Measurements from ENCODE around the gene SHQ1. TPM values are rescaled to one million over a fixed set of nuclear protein-coding genes. Genes with fewer than 3 reads are reported as not detected.

SHQ1 gene
- total RNA-seq, 1 donor from 2014 or later, result 22.0 TPM

DNA sequence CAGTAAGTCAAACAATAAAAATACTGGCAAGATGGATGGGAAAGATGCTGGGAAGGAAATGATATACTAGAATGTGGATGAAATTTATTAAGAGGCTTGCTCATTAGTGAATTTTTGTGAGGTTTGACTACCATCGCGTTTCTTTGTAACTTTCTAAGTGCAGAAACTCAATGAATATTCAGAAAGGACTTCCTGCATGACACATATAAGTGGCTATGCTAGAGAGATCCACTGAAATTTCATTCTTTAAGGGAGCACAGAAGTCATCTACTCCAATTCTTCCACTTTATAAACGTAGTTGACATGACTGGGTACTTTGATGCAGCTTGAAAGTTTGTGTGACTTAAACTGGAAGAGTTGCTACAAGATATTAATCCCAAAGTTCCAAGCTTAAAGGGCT is 88.0 kb downstream of the SHQ1 start:
- no peaks in the 10 kb centered on the region for H3K27me3 Mint-ChIP-seq (ENCODE audit: low read depth)
- TF ChIP-seq, protein P1, sequence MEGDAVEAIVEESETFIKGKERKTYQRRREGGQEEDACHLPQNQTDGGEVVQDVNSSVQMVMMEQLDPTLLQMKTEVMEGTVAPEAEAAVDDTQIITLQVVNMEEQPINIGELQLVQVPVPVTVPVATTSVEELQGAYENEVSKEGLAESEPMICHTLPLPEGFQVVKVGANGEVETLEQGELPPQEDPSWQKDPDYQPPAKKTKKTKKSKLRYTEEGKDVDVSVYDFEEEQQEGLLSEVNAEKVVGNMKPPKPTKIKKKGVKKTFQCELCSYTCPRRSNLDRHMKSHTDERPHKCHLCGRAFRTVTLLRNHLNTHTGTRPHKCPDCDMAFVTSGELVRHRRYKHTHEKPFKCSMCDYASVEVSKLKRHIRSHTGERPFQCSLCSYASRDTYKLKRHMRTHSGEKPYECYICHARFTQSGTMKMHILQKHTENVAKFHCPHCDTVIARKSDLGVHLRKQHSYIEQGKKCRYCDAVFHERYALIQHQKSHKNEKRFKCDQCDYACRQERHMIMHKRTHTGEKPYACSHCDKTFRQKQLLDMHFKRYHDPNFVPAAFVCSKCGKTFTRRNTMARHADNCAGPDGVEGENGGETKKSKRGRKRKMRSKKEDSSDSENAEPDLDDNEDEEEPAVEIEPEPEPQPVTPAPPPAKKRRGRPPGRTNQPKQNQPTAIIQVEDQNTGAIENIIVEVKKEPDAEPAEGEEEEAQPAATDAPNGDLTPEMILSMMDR (IDR thresholded peaks at IDR 0.05; ENCODE audit: unreplicated experiment), result no peak

DNA sequence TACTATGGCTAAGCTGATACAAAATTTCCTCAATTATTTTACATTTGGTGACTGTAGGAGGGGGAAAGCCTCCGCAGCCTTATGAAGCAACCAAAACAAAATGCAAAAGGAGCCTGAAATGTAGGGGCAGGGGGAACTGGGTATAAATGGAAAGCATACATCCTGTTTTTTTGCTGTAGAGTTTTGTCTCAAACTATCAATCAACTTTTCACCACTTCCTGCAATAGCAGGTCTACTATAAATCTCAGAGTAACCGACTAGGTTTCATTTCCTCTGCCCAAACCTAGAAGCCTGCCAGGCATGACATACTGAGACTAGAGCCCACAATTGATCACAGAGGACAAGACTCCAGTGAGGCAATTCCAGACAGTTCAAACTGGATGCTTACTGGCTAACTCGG is 91.3 kb downstream of the SHQ1 start:
- Mint-ChIP-seq H3K36me3 (peaks cover 5% of the 10 kb centered on the region), H3K4me1 (peaks cover 3% of the 10 kb centered on the region), H3K4me3 (no peak overlapping the region), H3K9me3 (no peaks in the 10 kb centered on the region), H3K27ac (no peak overlapping the region), H3K27me3 (ENCODE audit: low read depth) (no peaks in the 10 kb centered on the region)
- DNase-seq (ENCODE audit: low spot score in 2 of 2, unreplicated experiment in 2 of 2), result no peak
- TF ChIP-seq, protein P1 (IDR thresholded peaks at IDR 0.05; ENCODE audit: unreplicated experiment), result no peak

More for the DNA sequence above, 88.0 kb downstream of the SHQ1 start:
- H3K9me3 Mint-ChIP-seq, result no peaks in the 10 kb centered on the region
- no peak for DNase-seq (ENCODE audit: low spot score in 2 of 2, unreplicated experiment in 2 of 2)
- no peak overlapping the region for H3K4me3 Mint-ChIP-seq
- peaks cover 3% of the 10 kb centered on the region for H3K4me1 Mint-ChIP-seq
- H3K27ac Mint-ChIP-seq, result no peak overlapping the region
- H3K36me3 Mint-ChIP-seq, result no peaks in the 10 kb centered on the region

DNA sequence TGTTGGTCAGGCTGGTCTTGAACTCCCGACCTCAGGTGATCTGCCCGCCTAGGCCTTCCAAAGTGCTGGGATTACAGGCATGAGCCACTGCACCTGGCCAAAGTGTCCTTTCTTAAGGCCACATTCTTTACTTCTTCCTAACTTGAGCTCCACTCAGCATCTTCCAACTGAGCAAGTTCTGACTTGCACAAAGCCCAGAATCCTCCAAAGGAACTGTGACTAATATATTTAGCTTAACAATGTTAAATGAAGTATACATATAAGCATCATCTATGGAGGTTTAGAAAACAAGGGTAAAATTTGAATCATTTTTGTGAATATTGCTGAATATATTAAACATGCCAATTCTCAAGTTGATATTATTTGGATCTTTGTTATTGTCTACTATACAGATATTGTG is 93.7 kb downstream of the SHQ1 start:
- TF ChIP-seq, protein P1 (IDR thresholded peaks at IDR 0.05; ENCODE audit: unreplicated experiment), result no peak
- Mint-ChIP-seq H3K4me3 (no peak overlapping the region), H3K27me3 (ENCODE audit: low read depth) (no peaks in the 10 kb centered on the region), H3K27ac (no peak overlapping the region), H3K9me3 (no peaks in the 10 kb centered on the region), H3K36me3 (peaks cover 6% of the 10 kb centered on the region), H3K4me1 (peaks cover 10% of the 10 kb centered on the region)
- no peak for DNase-seq (ENCODE audit: low spot score in 2 of 2, unreplicated experiment in 2 of 2)

DNA sequence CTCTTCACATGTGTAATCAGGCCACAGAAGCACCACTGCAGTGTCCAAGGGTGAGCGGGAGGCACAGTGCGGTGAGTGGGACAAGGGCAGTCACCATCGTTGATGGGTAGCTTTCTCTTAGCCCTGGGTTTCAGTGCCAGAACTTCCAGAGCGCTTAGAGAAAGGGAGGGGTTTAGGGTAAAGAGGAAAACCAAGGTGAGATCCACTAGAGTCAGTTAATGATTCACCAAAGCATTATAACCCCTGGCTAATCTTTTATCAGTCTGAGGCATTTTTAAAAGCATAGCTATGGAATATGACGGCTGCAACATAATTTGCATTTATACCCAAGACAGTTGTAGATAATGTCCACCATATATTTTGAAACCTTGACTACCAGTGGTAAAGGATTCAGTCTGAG is 94.8 kb downstream of the SHQ1 start:
- Mint-ChIP-seq H3K27me3 (ENCODE audit: low read depth) (no peaks in the 10 kb centered on the region), H3K27ac (no peak overlapping the region), H3K4me3 (no peak overlapping the region), H3K36me3 (peaks cover 6% of the 10 kb centered on the region), H3K9me3 (no peaks in the 10 kb centered on the region), H3K4me1 (peaks cover 10% of the 10 kb centered on the region)
- TF ChIP-seq, protein P1 (IDR thresholded peaks at IDR 0.05; ENCODE audit: unreplicated experiment), result no peak
- no peak for DNase-seq (ENCODE audit: low spot score in 2 of 2, unreplicated experiment in 2 of 2)

DNA sequence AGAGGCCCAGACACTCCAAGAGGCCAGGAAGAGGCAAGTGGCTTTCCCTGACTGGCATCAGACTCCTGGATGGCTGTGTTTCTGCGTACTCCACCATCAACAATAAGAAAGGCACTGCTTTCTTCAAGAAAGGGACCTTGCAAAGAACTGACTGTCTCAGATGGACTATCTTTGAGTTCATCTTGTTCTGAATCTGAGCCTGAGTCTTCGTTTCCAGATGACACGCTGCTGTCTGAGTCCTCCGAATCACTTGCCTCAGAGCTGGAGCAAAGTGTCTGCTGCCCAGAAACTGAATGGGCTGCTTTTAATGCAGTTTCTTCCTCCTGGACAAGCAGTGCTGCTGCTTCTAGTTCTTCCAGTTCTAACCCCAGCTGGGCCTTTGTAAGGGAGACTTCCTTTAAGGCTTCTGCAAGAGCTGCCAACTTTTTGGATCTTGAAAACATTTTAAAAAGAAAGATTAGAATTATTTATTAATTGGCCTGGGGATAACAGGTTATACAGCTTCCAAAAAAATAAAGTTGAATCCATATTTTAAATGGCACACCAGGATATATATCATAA is 97.8 kb downstream of the SHQ1 start:
- peaks cover 28% of the 10 kb centered on the region for H3K4me1 Mint-ChIP-seq
- TF ChIP-seq, protein P1 (IDR thresholded peaks at IDR 0.05; ENCODE audit: unreplicated experiment), result no peak
- peaks cover 6% of the 10 kb centered on the region for H3K36me3 Mint-ChIP-seq
- no peaks in the 10 kb centered on the region for H3K27me3 Mint-ChIP-seq (ENCODE audit: low read depth)
- H3K9me3 Mint-ChIP-seq, result no peaks in the 10 kb centered on the region
- H3K27ac Mint-ChIP-seq, result no peak overlapping the region
- no peak for DNase-seq (ENCODE audit: low spot score in 2 of 2, unreplicated experiment in 2 of 2)
- no peak overlapping the region for H3K4me3 Mint-ChIP-seq

DNA sequence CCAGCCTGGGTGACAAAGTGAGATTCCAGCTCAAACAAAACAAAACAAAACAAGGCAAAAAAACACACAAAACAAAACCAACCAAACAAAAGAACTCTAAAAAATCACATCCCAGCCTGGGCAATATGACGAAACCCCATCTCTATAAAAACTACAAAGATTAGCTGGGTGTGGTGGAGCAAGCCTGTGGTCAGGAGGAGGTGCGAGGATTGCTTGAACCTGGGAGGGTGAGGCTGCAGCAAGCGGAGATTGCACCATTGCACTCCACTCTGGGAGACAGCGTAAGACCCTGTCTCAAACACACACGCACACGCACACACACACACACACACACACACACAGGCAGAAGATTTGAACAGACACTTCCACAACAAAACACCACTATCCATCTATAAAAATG is 99.6 kb downstream of the SHQ1 start:
- no peaks in the 10 kb centered on the region for H3K27me3 Mint-ChIP-seq (ENCODE audit: low read depth)
- H3K9me3 Mint-ChIP-seq, result no peaks in the 10 kb centered on the region
- no peak overlapping the region for H3K27ac Mint-ChIP-seq
- TF ChIP-seq, protein P1 (IDR thresholded peaks at IDR 0.05; ENCODE audit: unreplicated experiment), result no peak
- peaks cover 39% of the 10 kb centered on the region for H3K4me1 Mint-ChIP-seq
- no peak overlapping the region for H3K4me3 Mint-ChIP-seq
- H3K36me3 Mint-ChIP-seq, result peaks cover 6% of the 10 kb centered on the region
- DNase-seq (ENCODE audit: low spot score in 2 of 2, unreplicated experiment in 2 of 2), result no peak

Measured in mesothelial cell of epicardium (in vitro differentiated cells).